Kidney glomerular epithelial cell (primary cell): ENCODE data around the gene NCAPH2.
A peak's percentile ranks its signal among the peaks of the same experiment; 100 is the strongest.

Experiments used
- DNase-seq: peaks from one replicate; lab custom pipeline; 2025; lab: John Stamatoyannopoulos, UW

Gene NCAPH2

GRCh38 chr22:50474710-50475651 lies 33.0 kb upstream of the NCAPH2 start, which contains the start of gene SBF1:
SBF1 (minus strand) TSS chr22:50475035; CDS start chr22:50474840, 195 bp downstream.
- DNase-seq = peak; percentile 83

GRCh38 chr22:50475652-50476002 lies 32.4 kb upstream of the NCAPH2 start:
- DNase-seq = no peak

- DNase-seq = no peak
Observed at GRCh38 chr22:50476868-50477267, 31.2 kb upstream of the NCAPH2 start.

GRCh38 chr22:50477923-50478322 lies 30.1 kb upstream of the NCAPH2 start:
- DNase-seq = no peak

- no peak for DNase-seq
Observed at GRCh38 chr22:50479721-50480120, 28.3 kb upstream of the NCAPH2 start.

GRCh38 chr22:50481045-50481439 lies 27.0 kb upstream of the NCAPH2 start:
- no peak for DNase-seq

GRCh38 chr22:50481440-50482106 lies 26.5 kb upstream of the NCAPH2 start, which contains the start of gene ADM2:
ADM2 (plus strand) TSS chr22:50481543; CDS start chr22:50481848, 305 bp downstream.
- DNase-seq = no peak

- DNase-seq = no peak
Observed at GRCh38 chr22:50482107-50483074, 25.6 kb upstream of the NCAPH2 start.

- no peak for DNase-seq
Observed at GRCh38 chr22:50483106-50483505, 24.9 kb upstream of the NCAPH2 start.

GRCh38 chr22:50483556-50483955 lies 24.5 kb upstream of the NCAPH2 start:
- no peak for DNase-seq

- no peak for DNase-seq
Observed at GRCh38 chr22:50483977-50484853, 23.8 kb upstream of the NCAPH2 start.

GRCh38 chr22:50485221-50486131 lies 22.5 kb upstream of the NCAPH2 start:
- DNase-seq = no peak

GRCh38 chr22:50486561-50487289 lies 21.3 kb upstream of the NCAPH2 start, which contains the start of gene MIOX:
MIOX (plus strand) TSS chr22:50486859; CDS start chr22:50486898, 39 bp downstream.
- DNase-seq = peak; percentile 10

- no peak for DNase-seq
Observed at GRCh38 chr22:50487290-50488005, 20.6 kb upstream of the NCAPH2 start.

- DNase-seq = no peak
Observed at GRCh38 chr22:50488006-50488677, 19.9 kb upstream of the NCAPH2 start.

GRCh38 chr22:50488886-50489285 lies 19.1 kb upstream of the NCAPH2 start:
- DNase-seq = no peak

- no peak for DNase-seq
Observed at GRCh38 chr22:50489363-50490243, 18.4 kb upstream of the NCAPH2 start.
